DND-41 (cell line): ENCODE results near the gene TMEM256.

ENCODE experiments used
- CTCF ChIP-seq: IDR thresholded peaks from 2 replicates; pipeline ENCODE4 v1.5.1; 2012; ENCODE audit warnings: borderline replicate concordance, low read length, moderate library complexity, mild to moderate bottlenecking; ENCODE audit not compliant: poor library complexity, severe bottlenecking; ENCODE audit errors: extremely low read depth
- EZH2 ChIP-seq: IDR thresholded peaks from 3 replicates; pipeline ENCODE4 v1.6.1; 2012; ENCODE audit warnings: borderline replicate concordance, low read depth, mild to moderate bottlenecking, moderate library complexity, low read length, inconsistent platforms; ENCODE audit not compliant: severe bottlenecking

DNA sequence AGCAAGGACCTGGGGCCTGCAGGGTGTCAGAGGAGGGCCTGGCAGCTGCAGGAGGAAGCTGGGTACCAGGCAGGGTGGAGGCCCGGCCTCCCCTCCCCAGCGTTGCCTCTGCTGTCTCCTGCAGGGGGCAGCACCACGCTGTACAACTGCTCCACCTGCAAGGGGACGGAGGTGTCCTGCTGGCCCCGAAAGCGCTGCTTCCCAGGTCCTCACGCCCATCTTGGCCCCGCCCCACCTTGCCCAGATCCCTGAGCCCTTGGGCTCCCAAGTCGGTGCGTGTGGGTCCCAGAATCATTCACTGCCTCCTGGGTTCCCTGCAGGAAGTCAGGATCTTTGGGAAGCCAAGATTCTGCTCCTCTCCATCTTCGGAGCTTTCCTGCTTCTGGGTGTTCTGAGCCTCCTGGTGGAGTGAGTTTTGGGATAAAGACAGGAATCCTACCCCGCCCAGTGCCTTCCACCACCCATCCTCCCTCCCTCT is 47.8 kb downstream of the TMEM256 start:
- TF ChIP-seq CTCF (peak; percentile 98), EZH2 (no peak)
